HFFc6 (cell line): ENCODE measurements around the gene RNF19B. TPM values are rescaled to one million over a fixed set of nuclear protein-coding genes. Genes with fewer than 3 reads are reported as not detected.

ENCODE experiments used
- DNase-seq: peaks from one replicate; pipeline ENCODE4 v3.0.0-alpha.2; 2018
- H3K27ac Mint-ChIP-seq: 2 replicates; pipeline ENCODE4 v1.8.0; 2020; ENCODE audit warnings: mild to moderate bottlenecking, mixed read lengths
- H3K27me3 Mint-ChIP-seq: 2 replicates; pipeline ENCODE4 v1.8.0; 2021; ENCODE audit warnings: mild to moderate bottlenecking, moderate library complexity, mixed read lengths; ENCODE audit not compliant: insufficient read depth
- H3K36me3 Mint-ChIP-seq: 2 replicates; pipeline ENCODE4 v1.8.0; 2021; ENCODE audit warnings: low read depth, mixed read lengths
- H3K4me1 Mint-ChIP-seq: 2 replicates; pipeline ENCODE4 v1.8.0; 2020; ENCODE audit warnings: low read depth, mixed read lengths
- H3K4me3 Mint-ChIP-seq: 2 replicates; pipeline ENCODE4 v1.8.0; 2020; ENCODE audit warnings: mild to moderate bottlenecking, moderate library complexity, mixed read lengths
- H3K9me3 Mint-ChIP-seq: 2 replicates; pipeline ENCODE4 v1.8.0; 2020; ENCODE audit warnings: mild to moderate bottlenecking, mixed read lengths
- total RNA-seq, 6 experiments: library from RNA; stranded (reverse); fragmentation: NEBNext Ultra II Directional; extraction: Animal tissue kit (Norgen Biotek cat#: 25700); gene quantifications; 2 replicates in 1 of 6; 3 replicates in 5 of 6; pipeline ENCODE4 v1.2.3, GENCODE V29; 2021
- TF ChIP-seq, protein P1 (sequence below): fragments of 200-600 bp; sonication (generic); IDR thresholded peaks from 2 replicates; pipeline ENCODE4 v1.5.0; 2021; ENCODE audit warnings: antibody characterized with exemption, mild to moderate bottlenecking

Gene RNF19B
- total RNA-seq, 6 experiments from 2014 or later: 9.4 to 10.6 (median 9.9) TPM

DNA sequence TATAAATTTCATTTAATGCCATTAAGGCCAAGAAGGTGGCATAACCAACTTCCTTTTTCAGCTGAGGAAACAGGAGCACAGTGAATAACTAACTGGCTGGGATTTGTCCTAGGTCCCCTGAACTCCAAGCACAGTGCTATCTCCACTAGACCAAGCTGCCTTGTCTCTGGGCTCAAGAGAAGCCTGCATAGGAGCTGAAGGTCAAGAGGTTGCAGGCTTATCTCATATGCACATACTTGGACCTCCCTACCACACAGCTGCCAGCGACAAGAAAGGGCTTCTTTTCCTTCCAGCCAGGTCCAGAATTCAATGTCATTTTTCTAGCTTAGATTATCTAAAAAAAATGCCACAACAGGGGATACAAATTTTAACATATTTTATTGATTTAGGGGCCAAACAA, 45.0 kb upstream of the RNF19B start:
- peaks cover 41% of the 10 kb centered on the region for H3K4me1 Mint-ChIP-seq
- H3K36me3 Mint-ChIP-seq: peaks cover 23% of the 10 kb centered on the region
- TF ChIP-seq, protein P1, sequence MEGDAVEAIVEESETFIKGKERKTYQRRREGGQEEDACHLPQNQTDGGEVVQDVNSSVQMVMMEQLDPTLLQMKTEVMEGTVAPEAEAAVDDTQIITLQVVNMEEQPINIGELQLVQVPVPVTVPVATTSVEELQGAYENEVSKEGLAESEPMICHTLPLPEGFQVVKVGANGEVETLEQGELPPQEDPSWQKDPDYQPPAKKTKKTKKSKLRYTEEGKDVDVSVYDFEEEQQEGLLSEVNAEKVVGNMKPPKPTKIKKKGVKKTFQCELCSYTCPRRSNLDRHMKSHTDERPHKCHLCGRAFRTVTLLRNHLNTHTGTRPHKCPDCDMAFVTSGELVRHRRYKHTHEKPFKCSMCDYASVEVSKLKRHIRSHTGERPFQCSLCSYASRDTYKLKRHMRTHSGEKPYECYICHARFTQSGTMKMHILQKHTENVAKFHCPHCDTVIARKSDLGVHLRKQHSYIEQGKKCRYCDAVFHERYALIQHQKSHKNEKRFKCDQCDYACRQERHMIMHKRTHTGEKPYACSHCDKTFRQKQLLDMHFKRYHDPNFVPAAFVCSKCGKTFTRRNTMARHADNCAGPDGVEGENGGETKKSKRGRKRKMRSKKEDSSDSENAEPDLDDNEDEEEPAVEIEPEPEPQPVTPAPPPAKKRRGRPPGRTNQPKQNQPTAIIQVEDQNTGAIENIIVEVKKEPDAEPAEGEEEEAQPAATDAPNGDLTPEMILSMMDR: no peak
- DNase-seq: no peak
- no peak overlapping the region for H3K4me3 Mint-ChIP-seq
- H3K9me3 Mint-ChIP-seq: no peaks in the 10 kb centered on the region
- H3K27ac Mint-ChIP-seq: no peak overlapping the region
- H3K27me3 Mint-ChIP-seq: no peaks in the 10 kb centered on the region

DNA sequence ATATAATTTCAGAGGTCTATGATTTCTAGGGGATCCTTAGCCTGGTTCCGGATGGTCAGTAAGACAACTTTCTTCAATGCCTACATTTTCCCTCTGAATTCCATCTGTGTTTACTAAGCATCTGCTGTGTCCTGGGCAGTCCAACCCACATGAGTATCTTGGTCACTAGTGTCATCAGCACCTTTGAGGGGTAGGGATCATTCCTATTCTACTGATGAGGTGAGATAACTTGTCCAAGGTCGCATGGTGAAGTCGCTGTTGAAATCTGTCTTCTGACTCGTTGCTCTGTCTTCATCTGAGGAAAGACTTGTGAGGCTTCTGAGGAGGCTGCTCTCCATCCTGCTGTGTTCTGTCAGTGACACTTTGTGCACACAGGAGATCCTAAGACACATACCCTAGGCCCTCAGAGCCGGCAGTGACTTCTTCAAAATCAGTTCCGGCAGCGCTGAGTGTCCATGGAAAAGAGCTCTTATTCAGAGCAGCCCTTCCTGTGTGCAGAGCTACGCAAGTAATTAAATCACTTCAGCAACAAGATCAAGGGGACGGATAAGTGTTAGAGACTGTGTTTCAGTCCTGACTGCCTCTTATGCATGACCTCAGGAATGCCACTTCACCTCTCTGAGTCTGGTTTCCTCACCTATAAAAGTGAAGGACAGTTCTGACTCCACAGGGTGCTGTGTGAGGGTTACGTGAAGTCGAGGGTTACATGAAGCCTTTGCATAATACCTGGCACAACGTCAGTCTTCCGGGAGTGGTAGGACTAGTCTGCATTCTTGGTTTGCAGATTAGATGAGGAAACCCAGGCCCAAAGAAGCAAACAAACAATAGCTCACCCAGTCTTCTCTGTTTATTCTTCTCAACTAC, 43.7 kb upstream of the RNF19B start:
- H3K27me3 Mint-ChIP-seq: no peaks in the 10 kb centered on the region
- H3K4me1 Mint-ChIP-seq: peaks cover 52% of the 10 kb centered on the region

DNA sequence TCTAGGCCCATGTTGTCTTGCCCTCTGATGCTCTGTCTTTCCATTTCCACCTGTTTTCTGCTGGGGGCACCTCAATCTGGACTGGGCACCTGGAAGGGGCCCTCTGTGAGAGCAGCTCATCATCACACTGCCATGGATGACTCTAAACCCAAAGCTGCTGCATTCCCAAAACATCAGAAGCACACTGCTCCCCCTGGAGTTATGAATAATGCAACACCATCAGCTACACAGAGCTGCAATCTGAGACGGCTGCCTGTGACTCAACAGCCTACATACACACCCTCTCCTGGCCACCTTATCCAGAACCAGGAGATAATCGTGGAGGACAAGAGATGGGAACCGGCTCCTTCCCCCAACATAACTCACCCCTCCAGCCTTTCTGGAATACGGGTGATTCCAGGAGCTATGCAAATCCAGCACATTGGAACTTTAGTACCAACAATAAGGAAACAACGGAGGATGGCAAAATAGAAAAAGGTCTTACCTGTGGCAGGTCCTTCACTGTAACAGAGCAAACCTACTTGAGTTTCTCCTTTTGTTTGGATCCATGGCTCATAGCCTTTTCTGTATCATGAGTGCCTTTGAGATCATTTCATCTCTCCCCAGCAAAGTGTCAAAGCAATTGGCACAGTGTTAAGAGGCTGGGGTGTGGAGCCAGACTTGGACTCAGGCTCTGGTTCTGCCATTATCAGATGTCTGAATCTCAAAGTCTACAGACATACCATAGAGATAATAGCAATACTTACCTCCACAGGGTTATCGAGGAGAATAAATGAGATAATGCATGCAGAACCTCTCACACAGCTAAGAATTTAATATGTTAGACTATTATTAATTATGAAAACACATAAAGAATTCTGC, 42.8 kb upstream of the RNF19B start:
- peaks cover 23% of the 10 kb centered on the region for H3K36me3 Mint-ChIP-seq
- peak overlapping the region; percentile 28 for H3K27ac Mint-ChIP-seq
- H3K27me3 Mint-ChIP-seq: no peaks in the 10 kb centered on the region

More for the DNA sequence above, 43.7 kb upstream of the RNF19B start:
- H3K4me3 Mint-ChIP-seq: no peak overlapping the region
- no peak overlapping the region for H3K27ac Mint-ChIP-seq
- no peaks in the 10 kb centered on the region for H3K9me3 Mint-ChIP-seq
- peaks cover 23% of the 10 kb centered on the region for H3K36me3 Mint-ChIP-seq
- DNase-seq: no peak
- TF ChIP-seq, protein P1: no peak

DNA sequence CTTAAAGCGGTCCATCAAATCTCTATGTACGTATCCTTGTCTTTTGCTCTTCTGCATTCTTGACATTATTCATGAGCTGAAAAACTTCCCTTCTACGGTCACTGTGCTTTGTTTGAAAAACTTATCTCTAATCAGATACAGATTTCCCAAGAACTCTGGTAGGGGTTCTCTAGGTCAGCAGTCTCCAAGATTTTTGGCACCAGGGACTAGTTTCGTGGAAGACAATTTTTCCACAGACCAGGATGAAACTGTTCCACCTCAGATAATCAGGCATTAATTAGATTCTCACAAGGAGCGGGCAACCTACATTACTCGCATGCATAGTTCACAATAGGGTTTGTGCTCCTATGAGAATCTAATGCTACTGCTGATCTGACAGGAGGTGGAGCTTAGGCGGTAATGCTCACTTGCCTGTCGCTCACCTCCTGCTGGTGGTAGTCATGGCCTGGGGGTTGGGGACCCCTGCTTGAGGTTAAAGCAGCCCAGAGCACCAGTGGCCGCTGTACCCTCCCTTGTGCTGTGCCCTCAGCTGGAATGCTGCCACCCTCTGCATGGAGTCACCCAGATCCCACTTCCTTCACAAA, 41.3 kb upstream of the RNF19B start:
- no peak for DNase-seq
- H3K4me3 Mint-ChIP-seq: no peak overlapping the region
- peaks cover 60% of the 10 kb centered on the region for H3K4me1 Mint-ChIP-seq
- peaks cover 10% of the 10 kb centered on the region; the same call in 1 of the 2 replicates for H3K36me3 Mint-ChIP-seq
- H3K27ac Mint-ChIP-seq: no peak overlapping the region
- H3K9me3 Mint-ChIP-seq: no peaks in the 10 kb centered on the region
- TF ChIP-seq, protein P1: no peak
- no peaks in the 10 kb centered on the region for H3K27me3 Mint-ChIP-seq

More for the DNA sequence above, 42.8 kb upstream of the RNF19B start:
- peaks cover 59% of the 10 kb centered on the region for H3K4me1 Mint-ChIP-seq
- TF ChIP-seq, protein P1: peak; percentile 85
- peak; percentile 90 for DNase-seq
- no peaks in the 10 kb centered on the region for H3K9me3 Mint-ChIP-seq
- no peak overlapping the region for H3K4me3 Mint-ChIP-seq

DNA sequence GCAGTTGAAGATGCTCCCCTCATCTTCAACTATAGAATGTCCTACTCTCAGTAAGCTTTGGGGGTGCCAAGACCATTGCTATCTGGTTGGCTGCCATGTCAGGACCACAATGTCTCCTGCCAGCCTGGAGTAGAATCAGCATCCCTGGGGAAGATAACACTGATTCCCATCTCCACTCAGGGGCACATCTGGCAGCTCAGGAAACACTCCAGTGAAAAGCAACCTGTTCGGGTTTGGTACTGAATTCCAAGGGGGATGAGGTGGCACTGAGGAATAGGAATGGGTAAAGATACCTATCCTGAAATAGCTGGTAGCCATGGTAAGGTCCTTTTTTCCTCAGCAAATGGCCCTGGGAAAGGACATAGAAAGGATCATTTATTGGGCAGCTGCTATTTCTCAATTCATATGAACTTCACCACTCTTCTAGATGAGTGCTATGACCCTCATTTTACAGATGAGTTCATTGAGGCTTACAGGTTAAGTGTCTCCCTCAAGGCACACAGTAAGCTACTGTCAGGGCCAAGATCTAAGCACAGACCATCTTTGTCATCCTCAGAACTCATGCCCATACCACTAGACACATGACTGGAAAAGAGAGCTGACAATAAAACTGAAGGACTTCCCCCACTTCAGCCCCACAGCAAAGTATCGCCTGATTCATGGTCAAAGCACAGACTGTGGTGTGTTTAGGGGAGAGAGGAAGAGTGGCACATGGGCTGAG, 40.7 kb upstream of the RNF19B start:
- no peaks in the 10 kb centered on the region for H3K27me3 Mint-ChIP-seq
- H3K9me3 Mint-ChIP-seq: no peaks in the 10 kb centered on the region
- peaks cover 5% of the 10 kb centered on the region; the same call in 1 of the 2 replicates for H3K36me3 Mint-ChIP-seq
- H3K4me3 Mint-ChIP-seq: no peak overlapping the region
- TF ChIP-seq, protein P1: no peak
- H3K4me1 Mint-ChIP-seq: peaks cover 64% of the 10 kb centered on the region
- DNase-seq: no peak
- H3K27ac Mint-ChIP-seq: peak overlapping the region; percentile 35; the same call in 1 of the 2 replicates
